Calu3 (cell line): ENCODE measurements around the gene SAC3D1. TPM values are rescaled to one million over a fixed set of nuclear protein-coding genes. Genes with fewer than 3 reads are reported as not detected.
A peak's percentile ranks its signal among the peaks of the same experiment; 100 is the strongest.

Experiments
- BruUV-seq: library from RNA; stranded (reverse); fragments of 400-500 nt; replicated peaks from 2 replicates; lab custom pipeline; 2021; lab: Mats Ljungman, UMichigan
- CTCF ChIA-PET: fragments of 300-600 bp; sonication (Branson Sonifier 250); formaldehyde crosslinking; loops from one replicate; lab custom pipeline; 2022; ENCODE audit warnings: antibody characterized with exemption; lab: Charles Lee
- DNase-seq: peaks from one replicate; pipeline ENCODE4 v3.0.0; 2022
- H3K27ac Mint-ChIP-seq: one replicate; pipeline ENCODE4 v1.8.0; 2022; ENCODE audit warnings: mixed read lengths; ENCODE audit not compliant: unreplicated experiment
- H3K27me3 Mint-ChIP-seq: one replicate; pipeline ENCODE4 v1.8.0; 2022; ENCODE audit warnings: mixed read lengths; ENCODE audit not compliant: unreplicated experiment
- H3K36me3 Mint-ChIP-seq: one replicate; pipeline ENCODE4 v1.8.0; 2022; ENCODE audit warnings: mild to moderate bottlenecking, moderate library complexity, mixed read lengths; ENCODE audit not compliant: insufficient read depth, unreplicated experiment
- H3K4me1 Mint-ChIP-seq: one replicate; pipeline ENCODE4 v1.8.0; 2022; ENCODE audit warnings: mild to moderate bottlenecking, low read depth, mixed read lengths; ENCODE audit not compliant: unreplicated experiment
- H3K4me3 Mint-ChIP-seq: one replicate; pipeline ENCODE4 v1.8.0; 2022; ENCODE audit warnings: mild to moderate bottlenecking, low read depth, moderate library complexity, mixed read lengths; ENCODE audit not compliant: unreplicated experiment
- H3K9me3 Mint-ChIP-seq: one replicate; pipeline ENCODE4 v1.8.0; 2022; ENCODE audit warnings: low read depth, mixed read lengths; ENCODE audit not compliant: unreplicated experiment
- intact Hi-C: fragments of 100-400 bp; cut with micrococcal nuclease; formaldehyde crosslinking; loops from one replicate; pipeline ENCODE4 v1.10.0; 2022; ENCODE audit not compliant: unreplicated experiment
- total RNA-seq: library from RNA; stranded (reverse); gene quantifications from 2 replicates; pipeline ENCODE4 v1.2.3, GENCODE V29; 2022
- TF ChIP-seq, protein P1 (sequence below): fragments of 200-600 bp; IDR thresholded peaks from one replicate; pipeline ENCODE4 v1.8.0; 2022; ENCODE audit warnings: antibody characterized with exemption; ENCODE audit not compliant: unreplicated experiment

SAC3D1 gene
- total RNA-seq, 1 experiment from 2014 or later = 17.6 TPM

DNA sequence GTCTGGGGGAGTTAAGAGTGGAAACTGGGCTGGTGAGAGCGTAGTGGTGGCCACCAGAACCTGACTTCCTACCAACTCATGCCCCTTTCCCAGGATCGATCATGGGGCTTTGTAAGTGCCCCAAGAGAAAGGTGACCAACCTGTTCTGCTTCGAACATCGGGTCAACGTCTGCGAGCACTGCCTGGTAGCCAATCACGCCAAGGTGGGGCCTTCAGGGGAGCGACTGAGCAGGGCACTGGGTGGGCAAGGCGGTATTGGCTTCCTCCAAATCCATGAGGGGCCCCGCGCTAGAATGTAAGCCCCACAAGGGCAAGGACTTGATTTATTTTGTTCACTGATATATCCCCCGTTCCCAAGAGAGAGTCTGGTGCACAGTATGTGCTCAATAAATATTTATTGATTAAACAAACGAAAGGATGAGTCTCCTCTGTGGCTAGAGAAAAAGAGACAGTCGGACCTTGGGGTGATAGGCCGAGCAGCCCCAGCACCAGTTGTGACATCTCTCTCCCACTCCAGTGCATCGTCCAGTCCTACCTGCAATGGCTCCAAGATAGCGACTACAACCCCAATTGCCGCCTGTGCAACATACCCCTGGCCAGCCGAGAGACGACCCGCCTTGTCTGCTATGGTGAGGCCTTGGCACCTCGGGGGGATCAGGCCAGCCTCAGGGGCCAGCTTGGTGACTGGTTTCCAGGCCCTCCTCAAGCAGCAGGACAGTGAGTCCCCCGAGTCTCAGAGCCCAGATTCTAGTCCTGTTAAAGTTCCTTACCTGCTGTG is 43.8 kb downstream of the SAC3D1 start:
- peak overlapping the region; percentile 97 for H3K27ac Mint-ChIP-seq
- H3K36me3 Mint-ChIP-seq = peaks cover 62% of the 10 kb centered on the region
- no peaks in the 10 kb centered on the region for H3K27me3 Mint-ChIP-seq
- intact Hi-C loops = no loop called here
- no peaks in the 10 kb centered on the region for H3K9me3 Mint-ChIP-seq
- DNase-seq = no peak
- TF ChIP-seq, protein P1, sequence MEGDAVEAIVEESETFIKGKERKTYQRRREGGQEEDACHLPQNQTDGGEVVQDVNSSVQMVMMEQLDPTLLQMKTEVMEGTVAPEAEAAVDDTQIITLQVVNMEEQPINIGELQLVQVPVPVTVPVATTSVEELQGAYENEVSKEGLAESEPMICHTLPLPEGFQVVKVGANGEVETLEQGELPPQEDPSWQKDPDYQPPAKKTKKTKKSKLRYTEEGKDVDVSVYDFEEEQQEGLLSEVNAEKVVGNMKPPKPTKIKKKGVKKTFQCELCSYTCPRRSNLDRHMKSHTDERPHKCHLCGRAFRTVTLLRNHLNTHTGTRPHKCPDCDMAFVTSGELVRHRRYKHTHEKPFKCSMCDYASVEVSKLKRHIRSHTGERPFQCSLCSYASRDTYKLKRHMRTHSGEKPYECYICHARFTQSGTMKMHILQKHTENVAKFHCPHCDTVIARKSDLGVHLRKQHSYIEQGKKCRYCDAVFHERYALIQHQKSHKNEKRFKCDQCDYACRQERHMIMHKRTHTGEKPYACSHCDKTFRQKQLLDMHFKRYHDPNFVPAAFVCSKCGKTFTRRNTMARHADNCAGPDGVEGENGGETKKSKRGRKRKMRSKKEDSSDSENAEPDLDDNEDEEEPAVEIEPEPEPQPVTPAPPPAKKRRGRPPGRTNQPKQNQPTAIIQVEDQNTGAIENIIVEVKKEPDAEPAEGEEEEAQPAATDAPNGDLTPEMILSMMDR = no peak
- peak overlapping the region; percentile 100 for H3K4me3 Mint-ChIP-seq
- H3K4me1 Mint-ChIP-seq = peaks cover 32% of the 10 kb centered on the region
- no TSS peak for BruUV-seq
- CTCF ChIA-PET = no interaction called here

DNA sequence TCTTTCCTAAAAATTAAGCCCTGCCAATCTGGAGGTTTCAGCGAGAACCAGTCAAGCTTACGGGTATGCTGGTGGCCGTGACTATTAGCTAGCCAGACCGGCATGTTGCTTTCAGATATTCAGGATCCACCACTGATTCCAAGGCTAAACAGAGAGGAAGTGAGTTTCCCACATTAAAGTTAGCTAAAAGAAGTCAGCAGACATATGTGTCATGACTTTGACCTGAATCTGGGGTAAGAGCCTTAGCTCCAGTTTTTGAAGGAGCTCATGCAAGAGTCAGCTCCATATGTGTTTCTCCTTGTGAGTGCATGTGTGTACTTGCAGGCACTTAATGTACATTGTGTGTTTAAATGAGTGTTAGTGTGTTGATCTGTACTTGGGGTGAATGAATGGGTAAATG is 44.4 kb downstream of the SAC3D1 start:
- DNase-seq = no peak
- peaks cover 32% of the 10 kb centered on the region for H3K4me1 Mint-ChIP-seq
- H3K4me3 Mint-ChIP-seq = peak overlapping the region; percentile 100
- peak overlapping the region; percentile 97 for H3K27ac Mint-ChIP-seq
- intact Hi-C loops = no loop called here
- TF ChIP-seq, protein P1 = no peak
- CTCF ChIA-PET = no interaction called here
- H3K9me3 Mint-ChIP-seq = no peaks in the 10 kb centered on the region
- no TSS peak for BruUV-seq
- no peaks in the 10 kb centered on the region for H3K27me3 Mint-ChIP-seq
- H3K36me3 Mint-ChIP-seq = peaks cover 57% of the 10 kb centered on the region

DNA sequence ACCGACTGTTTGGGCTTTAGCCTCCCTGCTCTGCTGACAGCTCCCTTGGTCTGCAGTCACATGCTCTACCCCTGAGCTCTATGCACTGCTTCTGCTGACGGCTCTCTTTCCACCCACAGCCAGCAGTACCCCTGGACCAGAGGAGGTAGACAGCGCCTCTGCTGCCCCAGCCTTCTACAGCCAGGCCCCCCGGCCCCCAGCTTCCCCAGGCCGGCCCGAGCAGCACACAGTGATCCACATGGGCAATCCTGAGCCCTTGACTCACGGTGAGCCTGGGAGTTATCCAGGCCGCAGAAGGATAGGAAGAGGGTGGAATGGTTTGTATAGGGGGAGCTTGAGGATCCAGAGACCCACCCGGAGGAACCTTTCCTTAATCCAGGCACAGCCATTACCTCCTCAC is 45.8 kb downstream of the SAC3D1 start:
- no peaks in the 10 kb centered on the region for H3K27me3 Mint-ChIP-seq
- H3K4me3 Mint-ChIP-seq = no peak overlapping the region
- CTCF ChIA-PET = interaction anchor here (0.7 kb wide), 1 partner anchor 15 kb away, joined by 5 read pairs; no protein-coding TSS in a partner anchor
- H3K9me3 Mint-ChIP-seq = no peaks in the 10 kb centered on the region
- H3K27ac Mint-ChIP-seq = no peak overlapping the region
- TF ChIP-seq, protein P1 = no peak
- no TSS peak for BruUV-seq
- peaks cover 50% of the 10 kb centered on the region for H3K36me3 Mint-ChIP-seq
- H3K4me1 Mint-ChIP-seq = peaks cover 23% of the 10 kb centered on the region
- no peak for DNase-seq
- intact Hi-C loops = no loop called here

DNA sequence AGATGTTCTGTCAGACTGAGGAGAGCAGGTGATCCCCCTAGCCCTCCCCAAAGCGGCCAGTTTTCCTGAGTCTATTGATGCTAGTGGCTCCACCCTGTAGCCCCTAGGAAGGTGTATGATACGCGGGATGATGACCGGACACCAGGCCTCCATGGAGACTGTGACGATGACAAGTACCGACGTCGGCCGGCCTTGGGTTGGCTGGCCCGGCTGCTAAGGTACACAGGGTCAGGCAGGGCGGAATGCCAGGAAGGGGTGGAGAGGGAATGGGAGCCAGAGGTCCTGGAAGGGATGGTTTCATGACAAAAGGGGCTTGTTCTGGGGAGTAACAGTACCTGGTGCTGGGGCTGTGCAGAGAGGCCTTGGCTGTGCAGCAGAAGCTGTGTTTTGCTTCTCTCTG is 46.2 kb downstream of the SAC3D1 start:
- intact Hi-C loops = no loop called here
- no TSS peak for BruUV-seq

More for the DNA sequence above, 46.2 kb downstream of the SAC3D1 start:
- H3K4me3 Mint-ChIP-seq = no peak overlapping the region
- no peak overlapping the region for H3K27ac Mint-ChIP-seq
- TF ChIP-seq, protein P1 = no peak
- H3K9me3 Mint-ChIP-seq = no peaks in the 10 kb centered on the region
- CTCF ChIA-PET = interaction anchor here (0.7 kb wide), 1 partner anchor 14 kb away, joined by 5 read pairs; no protein-coding TSS in a partner anchor
- H3K4me1 Mint-ChIP-seq = peaks cover 19% of the 10 kb centered on the region
- no peaks in the 10 kb centered on the region for H3K27me3 Mint-ChIP-seq
- DNase-seq = no peak
- peaks cover 50% of the 10 kb centered on the region for H3K36me3 Mint-ChIP-seq
